Measurements from ENCODE around the gene SALL4. TPM values are rescaled to one million over a fixed set of nuclear protein-coding genes. Genes with fewer than 3 reads are reported as not detected.

SALL4 gene
- total RNA-seq, 6 experiments from 2014 or later: 0.24 to 0.63 (median 0.40) TPM

DNA sequence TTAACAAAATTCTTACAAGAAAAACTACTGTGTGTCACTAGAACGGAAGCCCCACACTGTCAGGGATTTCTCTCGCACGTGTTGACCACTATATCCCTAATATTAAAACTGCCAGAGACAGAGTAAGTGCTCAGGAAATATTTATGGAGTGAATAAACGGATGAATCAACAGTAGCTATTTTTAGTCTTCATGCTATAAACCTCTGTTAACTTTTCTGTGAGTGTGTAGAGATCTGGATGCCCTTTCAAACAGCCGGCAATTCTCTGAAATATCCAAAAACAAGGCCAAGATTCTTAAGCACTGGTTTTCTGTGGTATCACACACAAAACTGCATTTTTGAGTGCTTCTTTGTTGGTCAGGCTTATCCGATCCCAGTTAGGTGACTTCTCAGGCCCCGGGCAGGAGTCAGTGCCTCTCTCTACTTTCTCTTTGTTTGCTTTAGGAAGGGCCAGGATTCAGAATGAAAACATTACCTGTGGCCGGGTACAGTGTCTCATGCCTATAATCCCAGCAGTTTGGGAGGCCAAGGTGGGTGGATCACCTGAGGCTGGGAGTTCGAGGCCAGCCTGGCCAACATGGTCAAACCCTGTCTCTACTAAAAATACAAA, 49.9 kb downstream of the SALL4 start:
- ATAC-seq (peak; percentile 43 to 56 (median 50)), DNase-seq (no peak)
- no peaks in the 10 kb centered on the region for H3K27me3 ChIP-seq
- WGBS (ENCODE audit: insufficient coverage, low coverage, low lambda C conversion rate, missing lambda C conversion rate): 37% methylated on average over 9 of the region's 9 CpGs
- H3K4me3 ChIP-seq: no peak overlapping the region
- TF ChIP-seq, protein P1, sequence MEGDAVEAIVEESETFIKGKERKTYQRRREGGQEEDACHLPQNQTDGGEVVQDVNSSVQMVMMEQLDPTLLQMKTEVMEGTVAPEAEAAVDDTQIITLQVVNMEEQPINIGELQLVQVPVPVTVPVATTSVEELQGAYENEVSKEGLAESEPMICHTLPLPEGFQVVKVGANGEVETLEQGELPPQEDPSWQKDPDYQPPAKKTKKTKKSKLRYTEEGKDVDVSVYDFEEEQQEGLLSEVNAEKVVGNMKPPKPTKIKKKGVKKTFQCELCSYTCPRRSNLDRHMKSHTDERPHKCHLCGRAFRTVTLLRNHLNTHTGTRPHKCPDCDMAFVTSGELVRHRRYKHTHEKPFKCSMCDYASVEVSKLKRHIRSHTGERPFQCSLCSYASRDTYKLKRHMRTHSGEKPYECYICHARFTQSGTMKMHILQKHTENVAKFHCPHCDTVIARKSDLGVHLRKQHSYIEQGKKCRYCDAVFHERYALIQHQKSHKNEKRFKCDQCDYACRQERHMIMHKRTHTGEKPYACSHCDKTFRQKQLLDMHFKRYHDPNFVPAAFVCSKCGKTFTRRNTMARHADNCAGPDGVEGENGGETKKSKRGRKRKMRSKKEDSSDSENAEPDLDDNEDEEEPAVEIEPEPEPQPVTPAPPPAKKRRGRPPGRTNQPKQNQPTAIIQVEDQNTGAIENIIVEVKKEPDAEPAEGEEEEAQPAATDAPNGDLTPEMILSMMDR (IDR thresholded peaks at IDR 0.05): no peak
- TF ChIP-seq POLR2A (IDR thresholded peaks at IDR 0.05): no peak
- no peaks in the 10 kb centered on the region for H3K36me3 ChIP-seq
- H3K4me1 ChIP-seq: peaks cover 0 to 23% (median 13%) of the 10 kb centered on the region in 4 donors
- intact Hi-C loops (cut with DNase I): no loop called here
- no peaks in the 10 kb centered on the region for H3K9me3 ChIP-seq
- H3K27ac ChIP-seq: peak overlapping the region; percentile 47 to 63 (median 62)

DNA sequence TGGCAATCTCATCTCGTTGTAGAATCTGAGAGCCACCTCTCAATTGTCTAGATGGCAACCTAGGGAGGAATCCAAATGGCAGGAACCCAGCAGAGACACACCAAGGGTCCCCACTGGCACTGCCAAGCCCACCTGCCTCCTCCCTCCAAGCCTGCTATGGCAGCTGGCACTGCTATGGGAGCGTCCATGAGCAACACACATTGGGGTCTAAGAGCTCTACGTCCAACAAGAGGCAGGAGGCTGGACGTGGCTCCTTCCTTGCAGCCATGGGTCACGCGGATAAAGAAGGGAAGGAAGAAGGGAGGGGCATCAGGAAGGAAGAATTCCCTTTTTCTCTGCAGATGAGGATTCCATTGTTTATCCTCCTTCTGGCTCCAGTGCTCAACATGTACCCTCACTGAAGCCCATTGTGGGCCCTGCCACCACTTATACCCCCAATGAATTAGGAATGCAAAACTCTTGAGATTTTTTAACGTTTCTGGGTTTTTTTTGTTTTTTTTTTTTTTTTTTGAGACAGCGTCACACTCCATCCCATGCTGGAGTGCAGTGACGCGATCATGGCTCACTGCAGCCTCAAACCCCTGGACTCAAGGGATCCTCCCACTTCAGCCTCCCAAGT, 51.4 kb downstream of the SALL4 start:
- H3K27ac ChIP-seq: peak overlapping the region; percentile 84 to 92 (median 91)
- H3K4me1 ChIP-seq: peaks cover 0 to 23% (median 13%) of the 10 kb centered on the region in 4 donors
- no peaks in the 10 kb centered on the region for H3K36me3 ChIP-seq
- 96% methylated on average over 6 of the region's 10 CpGs for WGBS (ENCODE audit: insufficient coverage, low coverage, low lambda C conversion rate, missing lambda C conversion rate)
- H3K4me3 ChIP-seq: no peak overlapping the region
- DNase-seq: no peak
- TF ChIP-seq, protein P1 (IDR thresholded peaks at IDR 0.05): no peak
- no peak for TF ChIP-seq POLR2A (IDR thresholded peaks at IDR 0.05)
- ATAC-seq: no peak
- no peaks in the 10 kb centered on the region for H3K27me3 ChIP-seq
- H3K9me3 ChIP-seq: no peaks in the 10 kb centered on the region
- intact Hi-C loops (cut with DNase I): no loop called here

DNA sequence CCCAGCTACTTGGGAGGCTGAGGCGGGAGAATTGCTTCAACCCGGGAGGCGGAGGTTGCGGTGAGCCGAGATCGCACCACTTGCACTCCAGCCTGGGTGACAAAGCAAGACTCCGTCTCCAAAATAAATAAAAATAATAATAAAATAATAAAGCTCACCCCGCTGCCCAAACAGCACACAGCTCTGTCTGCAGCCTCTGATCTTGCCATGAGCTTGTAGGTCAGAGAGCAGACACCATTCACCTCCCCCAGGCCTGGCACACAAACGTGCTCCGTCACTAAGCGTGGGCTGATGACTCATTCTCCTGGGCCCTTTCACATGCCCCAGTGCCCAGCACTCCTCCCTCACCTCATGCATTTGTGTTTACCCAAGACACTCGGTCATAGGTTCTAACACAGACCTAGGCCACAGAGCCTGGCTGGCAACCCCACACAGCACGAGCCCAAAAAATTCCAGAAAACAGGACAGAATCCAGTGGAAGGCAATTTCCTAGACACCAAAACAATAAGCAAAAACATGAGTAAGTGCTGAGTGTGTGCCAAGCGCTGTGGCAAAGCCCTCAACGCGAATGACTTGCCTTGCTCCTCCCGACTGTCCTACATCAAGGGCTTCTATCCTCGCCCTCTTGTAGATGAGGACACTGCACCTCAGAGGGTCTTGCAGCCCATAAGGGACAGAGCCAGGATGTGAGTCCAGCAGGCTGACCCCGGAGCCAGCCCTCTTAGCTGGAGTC, 52.1 kb downstream of the SALL4 start:
- 26% methylated on average over 14 of the region's 19 CpGs for WGBS (ENCODE audit: insufficient coverage, low coverage, low lambda C conversion rate, missing lambda C conversion rate)
- intact Hi-C loops (cut with DNase I): no loop called here
- Histone ChIP-seq H3K27ac (peak overlapping the region; percentile 84 to 92 (median 91)), H3K4me3 (peak overlapping the region in 2 of 3 donors; percentile 7 to 44), H3K9me3 (no peaks in the 10 kb centered on the region), H3K36me3 (no peaks in the 10 kb centered on the region), H3K4me1 (peaks cover 0 to 23% (median 13%) of the 10 kb centered on the region in 4 donors), H3K27me3 (no peaks in the 10 kb centered on the region)
- ATAC-seq: peak; percentile 88 to 98 (median 96)
- TF ChIP-seq, protein P1 (IDR thresholded peaks at IDR 0.05): no peak
- TF ChIP-seq POLR2A (IDR thresholded peaks at IDR 0.05): peak; percentile 58
- peak; percentile 85 to 95 (median 94) for DNase-seq

DNA sequence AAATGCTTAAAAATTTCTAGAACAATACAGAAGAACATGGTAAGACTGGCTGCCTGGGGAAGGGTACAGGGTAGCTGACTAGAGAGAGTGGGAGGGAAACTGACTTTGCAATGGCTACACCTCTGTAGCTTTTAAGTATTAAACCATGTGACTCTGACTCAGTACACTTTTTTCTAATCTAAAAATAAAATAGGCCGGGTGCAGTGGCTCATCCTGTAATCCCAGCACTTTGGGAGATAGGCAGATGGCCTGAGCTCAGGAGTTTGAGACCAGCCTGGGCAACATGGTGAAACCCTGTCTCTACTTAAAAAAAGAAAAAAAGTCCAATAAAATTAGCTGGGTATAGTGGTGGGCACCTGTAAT, 52.7 kb downstream of the SALL4 start:
- H3K27me3 ChIP-seq: no peaks in the 10 kb centered on the region
- intact Hi-C loops (cut with DNase I): no loop called here
- ATAC-seq: peak; percentile 1 to 46 (median 1)
- peaks cover 0 to 27% (median 15%) of the 10 kb centered on the region in 4 donors for H3K4me1 ChIP-seq
- 11% methylated on average over 1 of the region's 1 CpG for WGBS (ENCODE audit: insufficient coverage, low coverage, low lambda C conversion rate, missing lambda C conversion rate)
- H3K4me3 ChIP-seq: peak overlapping the region in 2 of 3 donors; percentile 7 to 44
- TF ChIP-seq, protein P1 (IDR thresholded peaks at IDR 0.05): no peak
- peak; percentile 24 for TF ChIP-seq POLR2A (IDR thresholded peaks at IDR 0.05)
- DNase-seq: no peak
- no peaks in the 10 kb centered on the region for H3K9me3 ChIP-seq
- no peaks in the 10 kb centered on the region for H3K36me3 ChIP-seq
- H3K27ac ChIP-seq: peak overlapping the region; percentile 76 to 84 (median 76)

All from right lobe of liver (tissue), 6 donors.